Endometrium (tissue), 2 donors: ENCODE data around the gene LYAR.
"Not testable (repeated sequence)": the region's sequence is repeated elsewhere in the genome, so short reads cannot be mapped to it uniquely, and the experiment has no call there.

ENCODE experiments used
- FAIRE-seq: peaks from 2 replicates; lab custom pipeline; 2012; peaks lifted over from hg19 to GRCh38; lab: Jason Lieb, UNC
- donor health status: control.
- donor health status: control.

LYAR gene

GRCh38 chr4:4259484-4260100 is 30.4 kb downstream of the LYAR start:
- no peak for FAIRE-seq

GRCh38 chr4:4257705-4258104 is 32.2 kb downstream of the LYAR start:
- FAIRE-seq, result not testable (repeated sequence)

- no peak for FAIRE-seq
Measured at GRCh38 chr4:4256799-4257198, 33.2 kb downstream of the LYAR start.

- no peak for FAIRE-seq
Measured at GRCh38 chr4:4254666-4255065, 35.3 kb downstream of the LYAR start.

- no peak for FAIRE-seq
Measured at GRCh38 chr4:4254199-4254598, 35.8 kb downstream of the LYAR start.

GRCh38 chr4:4249866-4250265 is 40.1 kb downstream of the LYAR start:
- no peak for FAIRE-seq

GRCh38 chr4:4249342-4249741 is 40.6 kb downstream of the LYAR start:
- FAIRE-seq, result not testable (repeated sequence)

GRCh38 chr4:4248885-4249203 is 41.1 kb downstream of the LYAR start:
- FAIRE-seq, result no peak

GRCh38 chr4:4248029-4248884 is 41.7 kb downstream of the LYAR start, which contains the start of gene TMEM128:
Gene TMEM128 (minus strand): TSS chr4:4248223. CDS start chr4:4248202, 21 bp downstream.
- peak; percentile 61 for FAIRE-seq

GRCh38 chr4:4247696-4248028 is 42.3 kb downstream of the LYAR start:
- FAIRE-seq, result no peak

- no peak for FAIRE-seq
Measured at GRCh38 chr4:4245172-4245571, 44.8 kb downstream of the LYAR start.

- not testable (repeated sequence) for FAIRE-seq
Measured at GRCh38 chr4:4239551-4239950, 50.4 kb downstream of the LYAR start.

- no peak for FAIRE-seq
Measured at GRCh38 chr4:4233610-4234009, 56.3 kb downstream of the LYAR start.

- FAIRE-seq, result no peak
Measured at GRCh38 chr4:4228356-4228668, 61.6 kb downstream of the LYAR start.

- no peak for FAIRE-seq
Measured at GRCh38 chr4:4227510-4228355, 62.2 kb downstream of the LYAR start.

- FAIRE-seq, result no peak
Measured at GRCh38 chr4:4226606-4227438, 63.1 kb downstream of the LYAR start, which contains the start of gene OTOP1. Gene OTOP1 (minus strand): TSS chr4:4226929. CDS start chr4:4226864, 65 bp downstream.

GRCh38 chr4:4225915-4226605 is 63.9 kb downstream of the LYAR start:
- no peak for FAIRE-seq
